Chondrocyte (in vitro differentiated cells): ENCODE data around the gene EVI5L. TPM values are rescaled to one million over a fixed set of nuclear protein-coding genes. Genes with fewer than 3 reads are reported as not detected.

Experiments used
- DNase-seq: peaks from one replicate; pipeline ENCODE4 v3.0.0; 2021; ENCODE audit warnings: mixed read lengths, low spot score
- H3K27ac Mint-ChIP-seq: one replicate; pipeline ENCODE4 v1.8.0; 2021; ENCODE audit warnings: mild to moderate bottlenecking, moderate library complexity, mixed read lengths; ENCODE audit not compliant: unreplicated experiment
- H3K27me3 Mint-ChIP-seq: 2 replicates; pipeline ENCODE4 v1.8.0; 2021; ENCODE audit warnings: low read depth, mixed read lengths
- H3K36me3 Mint-ChIP-seq: 2 replicates; pipeline ENCODE4 v1.8.0; 2021; ENCODE audit warnings: low read depth, mixed read lengths
- H3K4me1 Mint-ChIP-seq: 2 replicates; pipeline ENCODE4 v1.8.0; 2021; ENCODE audit warnings: low read depth, mild to moderate bottlenecking, mixed read lengths
- H3K4me3 Mint-ChIP-seq: one replicate; pipeline ENCODE4 v1.8.0; 2021; ENCODE audit warnings: mild to moderate bottlenecking, moderate library complexity, mixed read lengths; ENCODE audit not compliant: unreplicated experiment
- H3K9me3 Mint-ChIP-seq: 2 replicates; pipeline ENCODE4 v1.8.0; 2021; ENCODE audit warnings: low read depth, mixed read lengths
- total RNA-seq: library from RNA; stranded (reverse); gene quantifications from 3 replicates; pipeline ENCODE4 v1.2.1, GENCODE V29; 2021
- TF ChIP-seq, protein P1 (sequence below): fragments of 200-600 bp; sonication (generic); IDR thresholded peaks from 2 replicates; pipeline ENCODE4 v1.5.0; 2021; ENCODE audit warnings: antibody characterized with exemption, mild to moderate bottlenecking, moderate library complexity

Gene EVI5L
- total RNA-seq, 1 donor from 2014 or later, result 27.4 TPM

DNA sequence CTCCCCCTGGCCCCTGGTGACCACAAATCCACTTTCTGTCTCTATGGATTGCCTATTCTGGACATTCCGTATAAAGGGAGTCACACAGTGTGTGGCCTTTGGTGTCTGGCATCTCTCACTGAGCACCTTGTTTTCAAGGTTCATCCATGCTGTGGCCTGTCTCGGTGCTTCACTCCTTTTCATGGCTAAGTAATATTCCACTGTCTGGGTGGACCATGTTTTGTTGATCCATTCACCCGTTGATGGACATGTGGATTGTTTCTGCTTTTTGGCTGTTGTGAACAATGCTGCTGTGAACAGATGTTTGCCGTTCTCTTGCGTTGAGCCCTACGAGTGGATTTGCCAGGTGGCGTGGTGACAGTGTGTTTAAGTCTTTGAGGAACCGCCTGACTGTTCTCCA lies 10.6 kb downstream of the EVI5L start:
- H3K9me3 Mint-ChIP-seq, result no peaks in the 10 kb centered on the region
- H3K27ac Mint-ChIP-seq, result no peak overlapping the region
- TF ChIP-seq, protein P1, sequence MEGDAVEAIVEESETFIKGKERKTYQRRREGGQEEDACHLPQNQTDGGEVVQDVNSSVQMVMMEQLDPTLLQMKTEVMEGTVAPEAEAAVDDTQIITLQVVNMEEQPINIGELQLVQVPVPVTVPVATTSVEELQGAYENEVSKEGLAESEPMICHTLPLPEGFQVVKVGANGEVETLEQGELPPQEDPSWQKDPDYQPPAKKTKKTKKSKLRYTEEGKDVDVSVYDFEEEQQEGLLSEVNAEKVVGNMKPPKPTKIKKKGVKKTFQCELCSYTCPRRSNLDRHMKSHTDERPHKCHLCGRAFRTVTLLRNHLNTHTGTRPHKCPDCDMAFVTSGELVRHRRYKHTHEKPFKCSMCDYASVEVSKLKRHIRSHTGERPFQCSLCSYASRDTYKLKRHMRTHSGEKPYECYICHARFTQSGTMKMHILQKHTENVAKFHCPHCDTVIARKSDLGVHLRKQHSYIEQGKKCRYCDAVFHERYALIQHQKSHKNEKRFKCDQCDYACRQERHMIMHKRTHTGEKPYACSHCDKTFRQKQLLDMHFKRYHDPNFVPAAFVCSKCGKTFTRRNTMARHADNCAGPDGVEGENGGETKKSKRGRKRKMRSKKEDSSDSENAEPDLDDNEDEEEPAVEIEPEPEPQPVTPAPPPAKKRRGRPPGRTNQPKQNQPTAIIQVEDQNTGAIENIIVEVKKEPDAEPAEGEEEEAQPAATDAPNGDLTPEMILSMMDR, result no peak
- H3K36me3 Mint-ChIP-seq, result no peaks in the 10 kb centered on the region
- peaks cover 16% of the 10 kb centered on the region for H3K4me1 Mint-ChIP-seq
- H3K4me3 Mint-ChIP-seq, result no peak overlapping the region
- DNase-seq, result no peak
- no peaks in the 10 kb centered on the region for H3K27me3 Mint-ChIP-seq

DNA sequence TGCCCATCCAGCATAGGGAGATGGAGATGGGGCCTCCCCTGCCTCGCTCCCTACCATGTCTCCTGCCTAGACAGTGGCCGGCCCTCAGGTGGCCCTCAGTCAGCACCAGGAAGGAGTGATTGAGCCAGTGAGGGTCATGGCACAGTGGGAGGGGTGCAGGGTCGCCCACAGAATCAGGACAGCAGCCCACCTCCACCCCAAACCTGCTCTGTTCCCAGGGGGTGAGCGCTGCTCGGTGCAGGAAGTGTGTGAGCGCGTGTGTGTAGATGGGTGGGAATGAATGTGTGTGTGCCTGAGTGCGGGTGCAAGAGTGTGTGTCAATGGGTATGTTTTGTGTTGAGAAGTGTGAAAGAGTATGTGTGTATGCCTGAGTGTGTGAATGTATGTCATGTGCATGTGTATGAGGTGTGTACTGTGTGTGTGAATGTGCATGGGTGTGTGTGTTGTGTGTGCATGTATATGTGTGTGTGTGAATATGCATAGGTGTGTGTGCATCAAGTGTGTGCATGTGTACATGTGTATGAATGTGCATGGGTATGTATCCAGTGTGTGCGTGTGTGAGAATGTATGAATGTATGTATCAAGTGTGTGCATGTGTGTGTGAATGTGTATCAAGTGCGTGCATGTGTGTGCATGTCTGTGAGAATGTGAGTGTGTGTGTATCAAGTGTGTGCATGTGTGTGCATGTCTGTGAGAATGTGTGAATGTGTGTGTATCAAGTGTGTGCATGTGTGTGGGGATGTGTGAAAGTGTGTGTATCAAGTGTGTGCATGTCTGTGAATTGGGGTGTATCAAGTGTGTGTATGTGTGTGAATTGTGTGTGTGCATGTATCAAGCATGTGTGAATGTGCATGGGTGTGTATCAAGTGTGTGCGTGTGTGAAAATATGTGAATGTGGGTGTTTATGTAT lies 12.0 kb downstream of the EVI5L start:
- H3K27ac Mint-ChIP-seq, result no peak overlapping the region
- H3K4me1 Mint-ChIP-seq, result peaks cover 16% of the 10 kb centered on the region
- no peaks in the 10 kb centered on the region for H3K27me3 Mint-ChIP-seq
- H3K9me3 Mint-ChIP-seq, result no peaks in the 10 kb centered on the region
- no peak for DNase-seq
- no peak overlapping the region for H3K4me3 Mint-ChIP-seq
- H3K36me3 Mint-ChIP-seq, result no peaks in the 10 kb centered on the region
- TF ChIP-seq, protein P1, result no peak

DNA sequence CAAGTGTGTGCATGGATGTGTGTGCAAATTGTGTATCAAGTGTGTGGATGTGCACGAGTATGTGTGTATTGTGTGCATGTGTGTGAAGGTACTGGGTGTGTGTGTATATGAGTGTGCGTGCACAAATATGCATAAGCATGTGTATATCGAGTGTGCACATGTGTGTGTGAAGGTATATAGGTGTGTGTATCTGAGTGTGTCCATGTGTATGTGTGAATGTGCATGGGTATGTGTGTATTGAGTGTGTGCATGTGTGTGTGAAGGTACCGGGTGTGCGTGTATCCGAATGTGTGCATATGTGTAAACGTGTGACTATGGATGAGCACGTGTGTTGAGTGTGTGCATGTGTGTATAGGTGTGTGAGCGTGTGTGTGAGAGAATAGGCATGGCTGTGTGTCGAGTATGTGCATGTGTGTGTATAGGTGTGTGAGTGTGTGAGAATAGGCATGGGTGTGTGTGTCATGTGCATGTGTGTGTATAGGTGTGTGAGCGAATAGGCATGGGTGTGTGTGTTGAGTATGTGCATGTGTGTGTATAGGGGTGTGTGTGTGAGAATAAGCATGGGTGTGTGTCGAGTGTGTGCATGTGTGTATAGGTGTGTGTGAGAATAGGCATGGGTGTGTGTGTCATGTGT lies 12.8 kb downstream of the EVI5L start:
- peaks cover 10% of the 10 kb centered on the region for H3K4me1 Mint-ChIP-seq
- H3K27me3 Mint-ChIP-seq, result no peaks in the 10 kb centered on the region

DNA sequence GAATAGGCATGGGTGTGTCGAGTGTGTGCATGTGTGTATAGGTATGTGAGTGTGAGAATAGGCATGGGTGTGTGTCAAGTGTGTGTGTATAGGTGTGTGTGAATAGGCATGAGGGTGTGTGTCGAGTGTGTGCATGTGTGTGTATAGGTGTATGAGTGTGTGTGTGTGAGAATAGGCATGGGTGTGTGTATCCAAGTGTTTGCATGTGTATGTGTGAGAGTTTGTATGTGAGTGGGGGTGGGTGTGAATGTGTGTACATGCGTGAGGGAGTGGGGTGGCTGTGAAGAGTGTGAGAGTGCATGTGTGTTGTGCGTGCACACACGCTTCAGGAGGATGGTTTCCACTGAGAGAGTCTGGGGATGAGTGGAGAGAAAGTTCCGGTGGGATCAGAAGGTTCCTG lies 13.5 kb downstream of the EVI5L start:
- Mint-ChIP-seq H3K4me1 (peaks cover 2% of the 10 kb centered on the region), H3K9me3 (no peaks in the 10 kb centered on the region), H3K36me3 (no peaks in the 10 kb centered on the region), H3K27ac (no peak overlapping the region), H3K27me3 (no peaks in the 10 kb centered on the region), H3K4me3 (no peak overlapping the region)
- DNase-seq, result no peak
- TF ChIP-seq, protein P1, result no peak

More for the DNA sequence above, 12.8 kb downstream of the EVI5L start:
- no peaks in the 10 kb centered on the region for H3K36me3 Mint-ChIP-seq
- TF ChIP-seq, protein P1, result no peak
- H3K9me3 Mint-ChIP-seq, result no peaks in the 10 kb centered on the region
- no peak for DNase-seq
- no peak overlapping the region for H3K27ac Mint-ChIP-seq
- no peak overlapping the region for H3K4me3 Mint-ChIP-seq

DNA sequence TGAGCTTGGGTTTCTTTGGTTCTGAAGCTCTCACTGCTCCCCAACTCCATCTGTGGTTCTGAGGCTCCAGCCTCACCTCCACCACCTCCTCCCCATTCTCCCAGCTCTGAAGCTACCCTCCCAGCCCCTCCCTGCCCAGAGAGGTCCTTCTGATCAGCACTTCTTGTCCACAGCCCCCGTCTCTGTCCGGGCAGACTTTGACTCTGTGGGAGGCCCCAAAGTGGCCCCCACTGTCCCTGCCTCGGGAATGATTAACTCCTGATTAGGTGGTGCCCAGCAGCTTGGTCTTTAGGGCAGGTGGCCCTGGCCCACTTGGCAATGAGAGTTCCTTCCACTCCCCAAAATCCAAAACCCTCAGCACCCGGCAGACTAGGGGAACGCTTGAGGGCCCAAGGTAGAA lies 14.4 kb downstream of the EVI5L start:
- Mint-ChIP-seq H3K27ac (no peak overlapping the region), H3K27me3 (no peaks in the 10 kb centered on the region), H3K9me3 (no peaks in the 10 kb centered on the region), H3K4me1 (no peaks in the 10 kb centered on the region), H3K4me3 (no peak overlapping the region), H3K36me3 (no peaks in the 10 kb centered on the region)
- no peak for DNase-seq
- TF ChIP-seq, protein P1, result no peak
